Measurements from ENCODE around the gene PDK3.
A peak's percentile ranks its signal among the peaks of the same experiment; 100 is the strongest.

PDK3 gene

DNA sequence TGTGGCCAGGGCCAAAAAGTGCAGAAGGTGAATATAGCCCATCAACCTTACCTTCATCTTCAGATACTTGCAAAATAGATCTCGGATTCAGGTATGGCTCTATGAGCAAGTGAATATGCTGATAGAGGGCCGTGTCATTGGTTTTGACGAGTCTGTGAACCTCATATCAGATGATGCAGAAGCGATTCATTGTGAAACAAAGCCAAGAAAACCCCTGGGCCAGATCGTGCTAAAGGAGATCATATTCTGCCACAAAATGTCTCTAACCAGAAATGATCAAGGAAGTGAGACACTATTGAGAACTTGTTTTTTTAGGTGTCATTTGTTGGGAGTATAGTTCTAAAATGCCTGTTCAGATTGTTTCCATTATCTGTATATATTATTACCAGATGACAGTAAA, 48.3 kb downstream of the PDK3 start:
- Histone ChIP-seq H3K27me3 (ENCODE audit: control insufficient read depth, insufficient read depth, low read length) (no peaks in the 10 kb centered on the region), H3K4me1 (ENCODE audit: control insufficient read depth, low read depth, low read length) (peaks cover 3% of the 10 kb centered on the region), H3K9ac (ENCODE audit: low read length) (no peak overlapping the region), H3K4me3 (ENCODE audit: low read length) (no peak overlapping the region), H3K27ac (ENCODE audit: low read length) (no peak overlapping the region), H3K36me3 (ENCODE audit: control insufficient read depth, low read depth, low read length) (peaks cover 4% of the 10 kb centered on the region), H3K9me3 (ENCODE audit: control insufficient read depth, low read depth, low read length) (no peaks in the 10 kb centered on the region)

DNA sequence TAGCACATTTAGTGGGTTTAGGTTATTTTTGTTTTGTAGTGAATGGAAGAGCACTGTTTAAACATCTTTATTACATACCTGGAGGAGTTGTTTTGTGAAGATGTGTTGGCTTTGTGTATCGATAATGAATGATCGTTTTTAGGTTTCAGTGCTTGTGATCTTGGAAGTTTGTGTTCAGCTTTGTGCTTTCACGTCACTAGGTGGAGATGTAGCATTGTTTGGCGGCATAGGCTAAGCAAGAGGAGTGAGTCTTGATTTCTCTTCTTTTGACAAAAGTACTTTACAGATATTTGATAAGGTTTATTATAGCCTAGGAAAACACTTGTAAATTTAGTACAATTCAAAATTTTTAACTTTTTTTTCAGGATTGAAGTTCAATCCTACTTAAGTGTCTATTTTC, 50.4 kb downstream of the PDK3 start:
- Histone ChIP-seq H3K9ac (ENCODE audit: low read length) (no peak overlapping the region), H3K36me3 (ENCODE audit: control insufficient read depth, low read depth, low read length) (no peaks in the 10 kb centered on the region), H3K27ac (ENCODE audit: low read length) (no peak overlapping the region), H3K4me3 (ENCODE audit: low read length) (no peak overlapping the region), H3K27me3 (ENCODE audit: control insufficient read depth, insufficient read depth, low read length) (no peaks in the 10 kb centered on the region), H3K4me1 (ENCODE audit: control insufficient read depth, low read depth, low read length) (peaks cover 3% of the 10 kb centered on the region), H3K9me3 (ENCODE audit: control insufficient read depth, low read depth, low read length) (no peaks in the 10 kb centered on the region)

DNA sequence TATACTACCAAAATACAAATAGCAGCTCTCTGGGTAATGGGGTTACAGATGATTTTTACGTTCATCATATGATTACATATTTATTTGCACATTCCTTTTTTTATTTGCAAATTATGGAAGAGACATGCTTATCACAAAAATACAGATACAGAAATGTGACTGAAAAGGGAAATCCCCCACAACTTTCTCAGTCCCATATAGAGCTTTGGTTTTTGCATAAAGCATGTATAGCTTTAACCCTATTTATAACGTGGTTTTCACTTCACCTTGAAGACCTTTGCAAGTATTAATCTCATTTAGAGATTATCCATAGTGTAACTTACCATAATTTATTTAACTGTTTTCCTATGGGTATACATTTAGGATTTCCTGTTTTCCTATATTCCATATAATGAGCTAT, 55.4 kb downstream of the PDK3 start:
- no peak overlapping the region for H3K4me3 ChIP-seq (ENCODE audit: low read length)
- no peak overlapping the region for H3K9ac ChIP-seq (ENCODE audit: low read length)
- H3K27me3 ChIP-seq (ENCODE audit: control insufficient read depth, insufficient read depth, low read length): no peaks in the 10 kb centered on the region
- no peaks in the 10 kb centered on the region for H3K9me3 ChIP-seq (ENCODE audit: control insufficient read depth, low read depth, low read length)
- no peak overlapping the region for H3K27ac ChIP-seq (ENCODE audit: low read length)
- H3K36me3 ChIP-seq (ENCODE audit: control insufficient read depth, low read depth, low read length): no peaks in the 10 kb centered on the region
- H3K4me1 ChIP-seq (ENCODE audit: control insufficient read depth, low read depth, low read length): no peaks in the 10 kb centered on the region

DNA sequence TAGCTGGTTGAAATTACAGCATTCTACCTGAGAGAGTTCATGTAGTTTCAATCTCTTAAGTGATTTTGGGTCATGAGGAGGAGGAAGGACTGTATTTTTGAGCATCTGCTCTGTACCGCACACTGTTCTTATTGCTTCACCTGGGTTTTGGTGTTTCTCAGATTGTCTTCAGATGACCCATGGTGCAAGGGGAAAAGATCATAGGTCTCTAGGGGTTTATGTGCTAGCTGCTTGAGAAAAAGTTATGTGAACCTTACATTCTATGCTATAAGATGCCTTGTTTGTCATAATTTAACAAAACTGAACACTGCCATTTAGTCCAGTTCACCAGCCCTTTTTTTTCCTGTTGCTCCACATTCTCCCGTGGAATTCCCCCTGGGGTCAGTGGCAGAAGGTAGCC, 60.4 kb downstream of the PDK3 start:
- peaks cover 48% of the 10 kb centered on the region for H3K4me1 ChIP-seq (ENCODE audit: control insufficient read depth, low read depth, low read length)
- no peaks in the 10 kb centered on the region for H3K9me3 ChIP-seq (ENCODE audit: control insufficient read depth, low read depth, low read length)
- no peaks in the 10 kb centered on the region for H3K27me3 ChIP-seq (ENCODE audit: control insufficient read depth, insufficient read depth, low read length)
- H3K4me3 ChIP-seq (ENCODE audit: low read length): no peak overlapping the region
- no peaks in the 10 kb centered on the region for H3K36me3 ChIP-seq (ENCODE audit: control insufficient read depth, low read depth, low read length)
- no peak overlapping the region for H3K27ac ChIP-seq (ENCODE audit: low read length)
- no peak overlapping the region for H3K9ac ChIP-seq (ENCODE audit: low read length)

DNA sequence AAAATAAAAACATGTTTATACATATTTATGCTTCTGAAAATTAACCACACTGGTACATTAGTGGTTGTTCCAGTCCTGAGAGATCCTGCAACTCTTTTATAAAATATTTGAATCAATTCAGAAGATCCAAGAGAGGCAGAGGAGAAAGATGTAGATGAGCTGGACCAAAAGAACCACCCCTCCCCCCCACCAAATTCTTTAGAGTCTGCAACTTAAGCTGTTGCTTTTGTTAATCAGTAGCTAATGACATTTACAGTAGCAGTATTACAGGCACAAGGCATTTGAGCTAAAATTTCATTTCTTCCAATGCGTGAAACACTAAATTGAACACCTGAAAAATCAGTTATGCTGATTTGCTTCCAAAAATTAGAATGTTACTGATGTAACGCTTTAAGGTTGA, 61.5 kb downstream of the PDK3 start:
- Histone ChIP-seq H3K27me3 (ENCODE audit: control insufficient read depth, insufficient read depth, low read length) (no peaks in the 10 kb centered on the region), H3K36me3 (ENCODE audit: control insufficient read depth, low read depth, low read length) (peaks cover 2% of the 10 kb centered on the region), H3K9me3 (ENCODE audit: control insufficient read depth, low read depth, low read length) (no peaks in the 10 kb centered on the region), H3K4me3 (ENCODE audit: low read length) (peak overlapping the region; percentile 12), H3K4me1 (ENCODE audit: control insufficient read depth, low read depth, low read length) (peaks cover 49% of the 10 kb centered on the region), H3K27ac (ENCODE audit: low read length) (no peak overlapping the region), H3K9ac (ENCODE audit: low read length) (no peak overlapping the region)

DNA sequence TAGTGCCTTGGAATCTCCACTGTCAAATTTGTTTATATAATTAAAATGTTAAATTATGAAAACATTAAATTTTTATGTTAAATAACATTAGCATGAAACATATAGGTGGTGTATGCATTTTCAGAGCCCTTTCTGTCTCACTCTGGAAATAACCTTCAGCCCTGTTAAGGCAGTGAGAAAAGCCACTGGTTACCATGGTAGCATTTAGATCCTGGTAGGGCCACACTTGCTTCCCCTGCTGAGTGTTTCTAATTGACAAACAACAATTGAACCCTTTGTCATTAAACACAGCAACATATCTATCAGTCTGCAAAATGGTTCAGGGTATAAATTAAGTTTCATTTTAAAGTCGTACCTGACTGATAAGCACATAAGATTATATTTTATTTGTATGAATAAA, 63.5 kb downstream of the PDK3 start:
- H3K4me3 ChIP-seq (ENCODE audit: low read length): peak overlapping the region; percentile 29
- no peaks in the 10 kb centered on the region for H3K9me3 ChIP-seq (ENCODE audit: control insufficient read depth, low read depth, low read length)
- peak overlapping the region; percentile 58 for H3K9ac ChIP-seq (ENCODE audit: low read length)
- H3K36me3 ChIP-seq (ENCODE audit: control insufficient read depth, low read depth, low read length): peaks cover 13% of the 10 kb centered on the region
- H3K27ac ChIP-seq (ENCODE audit: low read length): peak overlapping the region; percentile 86
- H3K27me3 ChIP-seq (ENCODE audit: control insufficient read depth, insufficient read depth, low read length): no peaks in the 10 kb centered on the region
- peaks cover 49% of the 10 kb centered on the region for H3K4me1 ChIP-seq (ENCODE audit: control insufficient read depth, low read depth, low read length)

DNA sequence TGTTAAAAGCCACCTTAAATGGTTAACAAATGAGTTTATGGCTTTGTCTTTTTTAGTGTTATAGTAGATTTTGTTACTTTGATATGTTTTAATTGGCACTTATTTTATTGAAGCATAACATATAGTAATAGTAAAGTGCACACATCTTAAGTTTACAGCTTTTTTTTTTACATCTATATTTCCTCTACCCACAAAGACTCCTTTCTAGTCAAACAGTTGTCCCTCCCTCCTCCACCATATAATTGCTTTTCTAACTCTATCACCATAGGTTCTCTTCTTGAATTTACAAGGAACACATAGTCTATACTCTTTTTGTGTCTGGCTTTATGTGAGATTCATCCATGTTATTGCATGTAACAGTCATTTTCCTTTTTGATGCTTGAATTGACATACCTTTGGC, 71.5 kb downstream of the PDK3 start:
- Histone ChIP-seq H3K27ac (ENCODE audit: low read length) (no peak overlapping the region), H3K36me3 (ENCODE audit: control insufficient read depth, low read depth, low read length) (peaks cover 28% of the 10 kb centered on the region), H3K27me3 (ENCODE audit: control insufficient read depth, insufficient read depth, low read length) (no peaks in the 10 kb centered on the region), H3K9me3 (ENCODE audit: control insufficient read depth, low read depth, low read length) (no peaks in the 10 kb centered on the region), H3K4me1 (ENCODE audit: control insufficient read depth, low read depth, low read length) (no peaks in the 10 kb centered on the region), H3K4me3 (ENCODE audit: low read length) (no peak overlapping the region), H3K9ac (ENCODE audit: low read length) (no peak overlapping the region)

DNA sequence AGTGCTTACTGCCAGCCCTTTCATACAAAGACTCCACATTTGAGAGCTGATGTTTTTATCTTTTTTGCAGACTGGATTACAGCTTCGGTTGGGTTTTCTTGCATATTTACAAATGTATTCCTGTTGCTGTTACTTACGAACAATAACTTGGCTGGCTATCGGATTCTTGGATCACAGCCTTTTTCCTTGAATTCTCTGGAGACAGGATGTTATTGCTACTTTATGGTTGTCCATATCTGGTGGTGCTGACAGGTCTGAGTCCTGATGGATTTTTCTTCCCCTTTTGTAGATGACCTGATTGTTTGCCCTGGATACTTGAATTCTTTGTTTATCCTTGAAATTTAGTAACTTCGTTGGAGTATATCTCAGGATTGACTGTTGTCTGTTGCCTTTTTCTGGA, 77.7 kb downstream of the PDK3 start:
- peaks cover 5% of the 10 kb centered on the region for H3K4me1 ChIP-seq (ENCODE audit: control insufficient read depth, low read depth, low read length)
- peaks cover 2% of the 10 kb centered on the region for H3K36me3 ChIP-seq (ENCODE audit: control insufficient read depth, low read depth, low read length)
- H3K9me3 ChIP-seq (ENCODE audit: control insufficient read depth, low read depth, low read length): no peaks in the 10 kb centered on the region
- no peaks in the 10 kb centered on the region for H3K27me3 ChIP-seq (ENCODE audit: control insufficient read depth, insufficient read depth, low read length)
- H3K9ac ChIP-seq (ENCODE audit: low read length): no peak overlapping the region
- no peak overlapping the region for H3K27ac ChIP-seq (ENCODE audit: low read length)
- H3K4me3 ChIP-seq (ENCODE audit: low read length): no peak overlapping the region

DNA sequence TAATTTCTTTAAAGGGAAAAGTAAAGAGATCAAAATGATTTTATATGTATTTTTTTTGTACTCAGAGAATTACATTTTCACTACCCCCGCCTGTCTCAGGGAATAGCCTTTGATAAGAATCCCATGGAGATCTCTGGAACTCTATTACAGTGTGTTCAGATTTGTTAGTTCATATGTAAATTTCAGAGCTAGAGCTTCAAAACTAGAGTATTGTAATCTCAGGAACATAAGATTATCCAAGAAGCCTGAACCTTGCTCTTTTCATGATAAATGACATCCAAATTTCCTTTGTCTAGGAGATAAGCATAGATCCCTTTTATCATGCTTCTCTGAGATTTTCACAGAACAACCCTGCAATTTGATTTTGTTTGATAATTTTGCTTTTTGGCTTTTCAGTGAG, 82.9 kb downstream of the PDK3 start:
- Histone ChIP-seq H3K27ac (ENCODE audit: low read length) (no peak overlapping the region), H3K4me1 (ENCODE audit: control insufficient read depth, low read depth, low read length) (peaks cover 20% of the 10 kb centered on the region), H3K9ac (ENCODE audit: low read length) (no peak overlapping the region)

GRCh38 chrX:24550166-24550565, 85.1 kb downstream of the PDK3 start:
- Histone ChIP-seq H3K27me3 (ENCODE audit: control insufficient read depth, insufficient read depth, low read length) (no peaks in the 10 kb centered on the region), H3K4me3 (ENCODE audit: low read length) (no peak overlapping the region), H3K9ac (ENCODE audit: low read length) (no peak overlapping the region), H3K4me1 (ENCODE audit: control insufficient read depth, low read depth, low read length) (peaks cover 20% of the 10 kb centered on the region), H3K36me3 (ENCODE audit: control insufficient read depth, low read depth, low read length) (no peaks in the 10 kb centered on the region), H3K27ac (ENCODE audit: low read length) (no peak overlapping the region), H3K9me3 (ENCODE audit: control insufficient read depth, low read depth, low read length) (no peaks in the 10 kb centered on the region)

More for the DNA sequence above, 82.9 kb downstream of the PDK3 start:
- Histone ChIP-seq H3K27me3 (ENCODE audit: control insufficient read depth, insufficient read depth, low read length) (no peaks in the 10 kb centered on the region), H3K4me3 (ENCODE audit: low read length) (no peak overlapping the region), H3K36me3 (ENCODE audit: control insufficient read depth, low read depth, low read length) (no peaks in the 10 kb centered on the region), H3K9me3 (ENCODE audit: control insufficient read depth, low read depth, low read length) (no peaks in the 10 kb centered on the region)

- no peak overlapping the region for H3K4me3 ChIP-seq (ENCODE audit: low read length)
- H3K27me3 ChIP-seq (ENCODE audit: control insufficient read depth, insufficient read depth, low read length): no peaks in the 10 kb centered on the region
- no peak overlapping the region for H3K27ac ChIP-seq (ENCODE audit: low read length)
- H3K4me1 ChIP-seq (ENCODE audit: control insufficient read depth, low read depth, low read length): peaks cover 14% of the 10 kb centered on the region
- H3K9me3 ChIP-seq (ENCODE audit: control insufficient read depth, low read depth, low read length): no peaks in the 10 kb centered on the region
- H3K9ac ChIP-seq (ENCODE audit: low read length): no peak overlapping the region
- no peaks in the 10 kb centered on the region for H3K36me3 ChIP-seq (ENCODE audit: control insufficient read depth, low read depth, low read length)
Observed at GRCh38 chrX:24553011-24553410, 87.9 kb downstream of the PDK3 start.

DNA sequence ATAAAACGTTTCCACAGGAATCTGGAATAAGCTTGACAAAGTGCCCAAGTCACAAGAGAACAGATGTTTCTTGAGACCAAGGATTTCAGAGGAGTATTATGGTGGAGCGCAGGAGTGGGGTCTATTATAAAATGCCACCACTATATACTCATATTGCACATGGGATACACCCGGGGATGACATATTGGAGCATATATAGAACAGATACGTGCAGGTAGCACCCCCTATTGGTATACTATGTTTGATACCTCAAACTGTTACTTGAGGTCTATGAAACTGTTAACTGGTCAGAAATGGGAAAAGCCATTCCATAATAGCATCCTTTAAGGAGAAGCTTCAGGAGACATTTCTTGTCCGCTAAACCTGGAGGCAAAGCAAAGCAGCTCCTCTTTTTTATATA, 96.0 kb downstream of the PDK3 start:
- Histone ChIP-seq H3K27me3 (ENCODE audit: control insufficient read depth, insufficient read depth, low read length) (no peaks in the 10 kb centered on the region), H3K27ac (ENCODE audit: low read length) (no peak overlapping the region), H3K9me3 (ENCODE audit: control insufficient read depth, low read depth, low read length) (no peaks in the 10 kb centered on the region), H3K4me3 (ENCODE audit: low read length) (no peak overlapping the region), H3K36me3 (ENCODE audit: control insufficient read depth, low read depth, low read length) (peaks cover 10% of the 10 kb centered on the region), H3K9ac (ENCODE audit: low read length) (no peak overlapping the region), H3K4me1 (ENCODE audit: control insufficient read depth, low read depth, low read length) (no peaks in the 10 kb centered on the region)

All from iPS-18a (cell line).